ENCODE data around the gene COL18A1. TPM values are rescaled to one million over a fixed set of nuclear protein-coding genes. Genes with fewer than 3 reads are reported as not detected.

COL18A1 gene
- total and polyA plus RNA-seq, 9 of the 15 experiments (the other 6 are each of a cell fraction or from before 2014, with no cell fraction given), result 0.14 to 16.4 (median 2.0) TPM

- Histone ChIP-seq H3K4me2 (ENCODE audit: insufficient read depth, low read length) (no peak overlapping the region), H3K27ac (ENCODE audit: extremely low read depth, low read depth, low read length) (no peak overlapping the region), H2AFZ (ENCODE audit: low read depth, low read length) (no peak overlapping the region), H3K9ac (ENCODE audit: insufficient read depth in 1 of 2, low read depth in 2 of 2, low read length in 2 of 2) (no peak overlapping the region), H3K4me1 (replicated peaks in 1 of 2; ENCODE audit: control insufficient read depth in 2 of 2, insufficient read depth in 2 of 2, low read length in 2 of 2) (peaks cover 0 to 67% of the 10 kb centered on the region in 2 experiments; a peak in 4 of 5 replicates), H3K79me2 (ENCODE audit: control insufficient read depth, insufficient read depth, low read length) (no peaks in the 10 kb centered on the region), H3K9me3 (replicated peaks; ENCODE audit: control insufficient read depth, insufficient read depth, low read depth, low read length) (no peaks in the 10 kb centered on the region), H3K36me3 (ENCODE audit: control insufficient read depth, insufficient read depth, low read length) (no peaks in the 10 kb centered on the region), H3K4me3 (no peak overlapping the region), H3K27me3 (ENCODE audit: control insufficient read depth in 2 of 2, insufficient read depth in 2 of 2, low read length in 2 of 2) (peaks cover 8 to 39% of the 10 kb centered on the region in 2 experiments; a peak in 4 of 5 replicates), H3K9me1 (ENCODE audit: control insufficient read depth, insufficient read depth, low read length) (peaks cover 7% of the 10 kb centered on the region), H4K20me1 (replicated peaks; ENCODE audit: control insufficient read depth, insufficient read depth, low read length) (peaks cover 59% of the 10 kb centered on the region)
- intact Hi-C loops (cut with micrococcal nuclease), result no loop called here
- DNase-seq (ENCODE audit: extremely low read depth in 1 of 4, low spot score in 3 of 4) (no peak), FAIRE-seq (no peak), ATAC-seq (no peak)
- TF ChIP-seq ETS2 (tag; IDR thresholded peaks at IDR 0.05; ENCODE audit: borderline replicate concordance, poor library complexity, severe bottlenecking) (no peak), PCBP1 (IDR thresholded peaks at IDR 0.05; ENCODE audit: low read depth, low read length, poor library complexity, severe bottlenecking) (no peak), NR4A1 (CRISPR knock-in tag; IDR thresholded peaks at IDR 0.05) (no peak), NR4A1 (tag; IDR thresholded peaks at IDR 0.05) (no peak), ELK3 (CRISPR knock-in tag; IDR thresholded peaks at IDR 0.05) (no peak), RCOR1 (IDR thresholded peaks at IDR 0.05; ENCODE audit: borderline replicate concordance in 1 of 2, low read depth in 2 of 2, low read length in 2 of 2) (no peak)
- TF ChIP-seq, protein P1, sequence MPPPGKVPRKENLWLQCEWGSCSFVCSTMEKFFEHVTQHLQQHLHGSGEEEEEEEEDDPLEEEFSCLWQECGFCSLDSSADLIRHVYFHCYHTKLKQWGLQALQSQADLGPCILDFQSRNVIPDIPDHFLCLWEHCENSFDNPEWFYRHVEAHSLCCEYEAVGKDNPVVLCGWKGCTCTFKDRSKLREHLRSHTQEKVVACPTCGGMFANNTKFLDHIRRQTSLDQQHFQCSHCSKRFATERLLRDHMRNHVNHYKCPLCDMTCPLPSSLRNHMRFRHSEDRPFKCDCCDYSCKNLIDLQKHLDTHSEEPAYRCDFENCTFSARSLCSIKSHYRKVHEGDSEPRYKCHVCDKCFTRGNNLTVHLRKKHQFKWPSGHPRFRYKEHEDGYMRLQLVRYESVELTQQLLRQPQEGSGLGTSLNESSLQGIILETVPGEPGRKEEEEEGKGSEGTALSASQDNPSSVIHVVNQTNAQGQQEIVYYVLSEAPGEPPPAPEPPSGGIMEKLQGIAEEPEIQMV (tag; conservative IDR thresholded peaks at IDR 0.05; ENCODE audit: low read depth), result no peak
- CTCF ChIA-PET (ENCODE audit: low intra/inter-chr PET ratio), result no interaction called here
- BruUV-seq (replicated peaks), result no TSS peak
- in situ Hi-C loops (cut with MboI), result no loop called here
- WGBS (ENCODE audit: insufficient coverage, low coverage, missing lambda C conversion rate), result 71% methylated on average over 38 of the region's 45 CpGs
- POLR2A ChIA-PET, result interaction anchor here (0.6 kb wide), 1 partner anchor 15 kb away, joined by 4 read pairs; no protein-coding TSS in a partner anchor
Measured at GRCh38 chr21:45468051-45468970, 63.3 kb downstream of the COL18A1 start.
